HS-27A (cell line): ENCODE results near the gene LGALS3.
A peak's percentile ranks its signal among the peaks of the same experiment; 100 is the strongest.

Source experiments
- DNase-seq: peaks from one replicate; pipeline ENCODE4 v3.0.0-alpha.2; 2012; ENCODE audit warnings: low read depth, missing footprints

The LGALS3 gene

DNA sequence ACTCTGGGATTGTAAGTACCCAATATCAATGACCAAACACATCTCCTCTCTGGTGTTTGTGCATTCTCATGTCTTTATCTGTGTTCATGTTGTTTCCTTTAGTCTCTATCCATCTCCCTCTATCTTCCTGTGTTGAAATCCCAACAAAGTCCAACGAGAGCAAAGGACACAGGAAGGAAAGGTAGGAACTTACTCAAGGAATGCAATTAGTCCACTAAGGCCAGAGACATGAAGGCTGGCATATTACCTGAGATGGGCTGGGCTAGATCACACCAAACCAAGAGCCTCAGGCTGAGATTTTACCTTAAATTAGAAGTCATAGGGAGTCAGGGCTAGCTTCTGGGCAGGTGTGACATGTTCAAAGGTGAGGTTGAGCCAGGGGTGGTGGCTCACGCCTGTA is 14.3 kb upstream of the LGALS3 start:
- no peak for DNase-seq

DNA sequence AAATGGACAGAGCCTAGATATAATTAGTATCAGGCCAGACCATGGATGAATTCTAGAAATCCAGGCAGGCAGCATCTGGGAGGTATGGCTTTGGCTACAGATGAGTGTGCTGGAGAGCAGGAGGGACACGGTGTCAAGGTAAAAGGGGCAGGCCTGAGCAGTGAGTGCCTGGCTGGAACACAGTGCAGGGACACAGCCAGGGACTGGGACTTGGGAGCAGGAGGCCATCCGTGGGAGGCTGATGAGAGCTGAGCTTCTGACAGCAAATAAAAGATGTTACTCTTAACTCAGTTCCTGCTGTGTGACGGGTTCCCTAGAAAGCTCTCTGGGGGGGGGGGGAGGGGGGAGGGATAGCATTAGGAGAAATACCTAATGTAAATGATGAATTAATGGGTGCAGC is 13.6 kb upstream of the LGALS3 start:
- no peak for DNase-seq

DNA sequence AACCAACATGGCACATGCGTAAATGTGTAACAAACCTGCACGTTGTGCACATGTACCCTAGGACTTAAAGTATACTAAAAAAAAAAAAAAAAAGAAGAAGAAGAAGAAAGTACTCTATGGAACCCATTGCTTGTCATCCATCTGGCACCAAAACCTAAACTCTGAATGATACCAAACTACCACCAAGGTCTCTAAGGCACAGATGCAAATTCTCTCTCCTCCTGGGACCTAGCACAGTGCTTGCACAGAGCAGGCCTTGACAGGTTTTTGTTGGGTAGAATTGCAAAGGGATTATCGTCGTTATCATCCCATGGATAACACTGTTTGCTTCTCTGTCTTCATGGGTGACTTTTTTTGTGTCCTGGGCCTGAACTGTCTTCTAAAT is 13.2 kb upstream of the LGALS3 start:
- DNase-seq, result no peak

DNA sequence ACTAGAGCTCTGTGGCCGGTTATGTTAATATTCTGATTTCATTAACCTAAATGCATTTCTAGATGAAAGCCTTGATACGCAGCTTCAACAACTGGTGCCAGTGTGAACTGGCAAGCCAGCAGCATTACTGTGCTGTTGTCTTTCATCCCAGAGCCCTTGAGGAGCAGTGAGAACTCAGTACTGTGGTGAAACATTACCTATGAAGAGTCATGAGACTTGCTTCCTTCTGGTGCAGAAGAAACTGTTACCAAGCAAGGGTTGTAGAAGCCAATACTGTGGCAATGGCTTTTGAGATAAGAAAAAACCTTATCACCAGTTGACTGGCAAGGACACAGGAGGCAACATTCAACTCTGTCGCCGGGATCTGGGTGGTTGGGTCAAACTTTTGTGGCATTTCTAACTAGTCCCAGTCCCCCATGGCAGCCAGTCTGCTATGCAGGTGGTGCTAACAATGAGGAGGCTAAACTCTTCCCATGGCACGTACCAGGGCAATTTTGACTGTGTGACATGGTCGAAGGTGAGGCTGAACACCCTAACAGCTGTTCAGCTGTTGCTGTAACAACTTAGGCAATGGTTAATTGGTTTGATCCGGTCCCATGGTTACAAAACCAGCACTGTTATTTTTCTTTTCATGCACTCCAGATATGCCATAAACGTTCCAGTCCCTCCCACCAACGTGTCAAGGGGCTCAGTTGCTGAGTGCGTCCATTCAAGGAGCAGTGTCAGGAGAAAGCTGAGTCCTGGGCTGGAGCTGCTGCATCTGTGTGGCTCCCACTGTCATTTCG is 12.6 kb upstream of the LGALS3 start:
- no peak for DNase-seq

DNA sequence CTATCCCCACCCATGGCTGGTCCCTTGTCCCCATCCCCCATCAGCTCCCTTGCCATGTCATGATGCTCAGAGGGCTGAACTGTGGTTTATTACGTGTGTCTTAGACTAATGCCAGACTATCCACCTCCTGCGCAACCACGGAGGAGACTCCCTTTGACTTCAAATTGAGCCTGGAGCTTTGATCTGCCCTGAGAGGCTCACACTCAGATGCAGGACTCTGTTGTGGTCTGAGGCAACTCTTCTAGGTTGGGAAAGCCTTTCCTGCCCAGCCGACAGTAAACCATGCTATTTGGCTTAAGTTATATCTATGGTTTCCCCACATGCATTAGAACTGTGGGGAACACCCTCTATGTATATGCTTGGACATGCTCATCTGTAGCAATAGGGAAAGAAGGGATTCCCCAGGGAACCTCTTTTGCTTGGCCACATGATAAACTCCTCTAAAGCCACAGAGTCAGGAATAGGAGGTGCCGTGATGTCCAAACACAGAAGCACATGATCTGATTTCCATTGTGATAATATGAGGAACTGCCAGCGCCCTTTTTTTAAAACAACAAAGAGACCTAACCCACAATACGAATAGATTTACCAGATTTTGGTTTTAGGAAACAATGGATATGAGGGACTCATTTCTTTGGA is 11.1 kb upstream of the LGALS3 start:
- no peak for DNase-seq

DNA sequence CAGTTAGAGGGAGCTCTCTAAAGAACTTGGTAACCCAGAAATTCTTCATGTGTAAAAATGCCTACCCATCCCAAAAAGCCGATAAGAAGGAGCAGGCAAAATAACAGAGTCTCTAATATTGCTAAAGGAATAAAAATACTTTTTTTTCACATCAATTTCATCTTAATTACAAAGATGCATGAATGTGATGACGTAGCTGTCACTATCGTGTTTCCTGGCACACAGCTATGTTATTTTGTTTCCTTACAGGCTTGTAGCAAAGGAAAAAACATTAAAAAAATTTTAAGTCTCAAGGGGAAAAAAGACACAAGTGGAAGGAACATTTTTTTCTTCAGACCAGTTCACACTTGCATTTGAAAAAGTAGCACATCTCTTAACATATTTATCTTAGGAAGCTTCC is 10.3 kb upstream of the LGALS3 start:
- DNase-seq, result no peak

DNA sequence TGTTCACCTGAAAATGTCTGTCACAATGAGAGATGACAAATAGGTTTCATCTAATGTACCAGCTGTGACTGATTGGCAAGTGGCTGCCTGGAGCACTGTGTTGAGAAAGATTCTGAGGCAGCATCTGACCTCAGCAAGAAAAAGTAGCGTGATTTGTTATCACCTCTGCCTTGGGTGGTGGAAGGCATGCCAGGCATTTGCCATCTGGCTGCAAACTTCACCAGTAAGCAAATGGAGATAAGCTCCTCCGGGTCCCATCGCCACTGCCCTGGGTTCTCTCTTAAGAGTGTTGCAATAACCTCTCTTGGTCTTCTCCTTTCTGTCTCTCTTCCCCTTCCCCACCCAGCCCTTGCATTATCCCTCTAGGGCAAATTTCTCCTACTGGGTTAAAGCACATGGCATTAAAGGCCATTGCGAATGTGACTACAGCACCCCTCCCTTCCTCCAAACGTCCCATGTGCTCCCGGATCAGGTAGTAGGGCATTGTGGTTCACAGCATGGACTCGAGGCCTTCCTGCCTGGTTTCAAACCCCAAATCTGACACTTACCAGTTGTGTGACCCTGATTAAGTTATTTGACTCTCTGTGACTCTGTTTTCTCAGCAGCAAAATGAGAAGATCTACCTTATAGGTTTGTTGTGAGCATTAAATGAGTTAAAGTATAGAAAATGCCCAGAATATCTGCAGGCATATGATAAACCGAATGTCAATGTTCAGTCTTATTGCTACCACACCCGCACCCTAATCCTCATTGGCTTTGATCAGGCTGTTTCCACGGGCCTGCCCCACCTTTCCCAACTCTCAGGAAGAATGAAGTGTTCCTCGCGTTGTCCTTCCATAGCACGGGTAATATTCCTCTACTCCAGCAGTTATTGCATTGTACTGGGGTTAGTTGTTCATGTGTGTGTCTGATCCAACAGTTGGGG is 8.2 kb upstream of the LGALS3 start:
- DNase-seq, result no peak

DNA sequence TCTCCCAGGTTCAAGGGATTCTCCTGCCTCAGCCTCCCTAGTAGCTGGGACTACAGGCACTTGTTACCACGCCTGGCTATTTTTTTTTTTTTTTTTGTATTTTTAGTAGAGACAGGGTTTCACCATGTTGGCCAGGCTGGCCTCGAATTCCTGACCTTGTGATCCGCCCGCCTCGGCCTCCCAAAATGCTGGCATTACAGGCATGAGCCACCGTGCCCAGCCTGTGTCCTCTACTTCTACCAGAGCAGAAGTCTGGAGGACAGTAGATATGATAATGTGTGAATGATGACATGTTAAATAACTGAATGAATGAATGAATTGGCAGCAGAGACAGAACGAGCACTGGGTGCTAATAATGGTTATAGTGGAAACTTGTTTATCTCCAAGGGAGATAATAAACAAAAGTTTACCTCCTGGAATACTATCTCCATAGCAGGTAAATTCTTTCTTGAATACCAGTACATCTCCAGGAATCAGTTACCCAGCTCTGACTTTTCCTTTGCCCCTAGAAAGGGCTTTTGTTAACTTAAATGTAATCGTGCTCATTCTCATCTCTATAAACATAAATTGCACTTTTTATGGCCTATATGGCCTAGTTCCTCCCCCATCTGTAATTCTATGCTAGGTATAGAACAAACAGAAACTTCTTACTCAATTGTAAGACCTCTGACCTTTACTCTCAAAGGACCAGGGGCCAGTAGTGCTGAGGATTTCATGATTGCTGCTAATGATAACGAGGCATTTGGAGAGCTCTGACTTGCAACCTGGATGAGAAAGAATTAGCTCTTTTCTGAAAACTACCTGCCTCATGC is 7.2 kb upstream of the LGALS3 start:
- no peak for DNase-seq

DNA sequence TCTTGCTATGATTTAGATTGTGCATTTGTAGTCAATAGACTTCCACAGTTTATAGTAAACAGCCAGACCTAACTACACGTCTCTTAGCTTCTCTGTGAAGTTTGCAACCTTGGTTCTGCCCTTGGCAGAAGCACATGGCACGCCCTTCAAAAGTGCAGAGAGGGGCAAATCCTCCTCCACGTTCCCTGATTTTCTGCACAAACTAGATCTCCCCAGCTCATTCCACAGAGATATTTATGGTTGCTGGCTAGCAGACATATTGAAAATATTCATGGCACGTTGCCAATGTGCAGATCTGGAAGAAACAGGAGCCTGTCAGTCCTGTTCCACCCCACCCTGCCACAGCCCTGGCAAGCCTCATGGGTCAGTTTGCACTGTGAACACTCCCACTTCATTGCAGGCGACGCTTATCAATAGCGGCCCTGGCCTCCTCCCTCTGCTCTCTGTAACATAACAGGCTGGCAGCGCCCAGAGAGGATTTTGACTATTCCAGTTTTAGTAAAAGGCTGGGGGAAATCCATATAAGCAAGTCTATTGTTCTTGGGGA is 6.5 kb upstream of the LGALS3 start:
- DNase-seq, result no peak

DNA sequence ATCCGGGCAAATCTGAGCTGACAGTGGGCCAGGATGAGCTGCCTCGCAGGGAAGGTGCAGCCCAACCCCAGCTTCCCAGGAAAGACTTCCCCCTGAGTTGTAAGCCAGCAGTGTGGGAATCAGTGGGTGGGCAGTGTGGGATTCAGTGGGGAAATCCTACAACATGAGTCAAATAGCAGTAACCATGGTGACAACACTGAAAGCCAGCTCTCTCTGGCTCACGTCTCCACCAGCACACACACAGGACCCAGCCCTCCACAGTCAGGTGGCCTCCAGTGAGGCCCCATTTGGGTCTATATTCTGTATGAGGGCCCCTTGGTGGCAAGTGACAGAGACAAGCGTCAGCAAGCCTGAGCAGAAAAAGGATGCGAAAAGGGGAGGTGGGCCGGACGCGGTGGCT is 6.0 kb upstream of the LGALS3 start:
- no peak for DNase-seq

DNA sequence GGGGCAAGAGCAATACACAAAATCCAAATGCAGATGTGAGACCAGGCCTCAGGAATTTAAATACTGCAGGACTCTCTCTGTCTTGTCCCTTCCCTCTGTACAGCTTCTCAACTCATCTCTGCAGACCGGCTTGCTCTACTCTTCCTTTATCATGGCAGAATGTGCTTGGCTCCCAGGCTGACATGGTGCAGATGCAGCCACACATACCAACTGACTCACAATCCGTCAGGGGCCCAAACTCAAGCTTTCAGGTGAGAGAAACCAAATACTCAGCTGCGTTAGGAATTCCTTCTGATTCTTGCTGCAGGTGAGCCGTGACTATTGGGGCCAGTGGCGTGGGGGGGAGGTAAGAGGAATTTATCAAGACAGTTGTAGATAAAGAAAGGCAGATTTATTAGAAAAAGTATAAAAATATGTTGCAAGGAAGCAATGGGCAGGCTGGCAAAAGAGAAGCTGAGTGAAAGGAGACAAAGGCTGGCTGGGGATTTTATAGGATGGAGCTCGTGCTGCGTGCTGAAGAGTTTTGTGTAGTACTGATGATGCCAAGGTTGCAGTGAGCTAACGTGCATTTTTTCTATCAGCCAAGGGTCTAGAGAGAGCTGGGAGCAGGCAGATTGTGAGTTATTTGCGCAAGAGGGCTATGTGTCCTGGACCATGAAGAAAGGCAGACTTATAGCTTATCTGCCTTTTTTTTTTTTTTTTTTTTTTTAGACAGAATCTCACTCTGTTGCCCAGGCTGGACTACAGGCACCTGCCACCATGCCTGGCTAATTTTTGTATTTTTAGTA is 5.0 kb upstream of the LGALS3 start:
- no peak for DNase-seq

DNA sequence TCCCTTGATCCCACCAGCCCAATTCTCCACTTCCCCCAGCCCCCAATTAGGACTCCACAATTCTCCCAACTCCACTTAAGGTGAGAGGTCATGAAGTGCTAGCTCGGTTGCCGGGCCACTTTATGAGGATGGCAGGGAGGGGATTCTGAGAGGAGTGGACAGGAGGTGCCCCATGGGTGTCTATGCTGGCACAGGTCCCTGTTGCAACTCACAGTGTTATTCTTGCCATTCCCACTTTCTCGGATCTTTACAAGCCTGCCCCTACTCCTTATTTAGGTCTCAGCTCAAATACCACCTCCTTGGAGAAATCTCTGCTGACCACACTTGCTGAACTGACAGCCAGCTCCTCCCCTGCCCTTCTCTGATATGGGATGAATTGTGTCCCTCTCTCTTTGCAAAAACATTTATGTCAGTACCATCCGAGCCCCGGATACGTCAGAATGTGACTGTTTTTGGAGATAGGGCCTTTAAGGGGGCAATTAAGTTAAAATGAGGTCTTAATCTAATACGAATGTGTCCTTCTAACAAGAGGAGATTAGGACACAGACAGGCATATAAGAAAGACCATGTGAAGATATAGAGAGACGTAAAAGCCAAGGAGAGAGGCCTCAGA is 4.2 kb upstream of the LGALS3 start:
- no peak for DNase-seq

DNA sequence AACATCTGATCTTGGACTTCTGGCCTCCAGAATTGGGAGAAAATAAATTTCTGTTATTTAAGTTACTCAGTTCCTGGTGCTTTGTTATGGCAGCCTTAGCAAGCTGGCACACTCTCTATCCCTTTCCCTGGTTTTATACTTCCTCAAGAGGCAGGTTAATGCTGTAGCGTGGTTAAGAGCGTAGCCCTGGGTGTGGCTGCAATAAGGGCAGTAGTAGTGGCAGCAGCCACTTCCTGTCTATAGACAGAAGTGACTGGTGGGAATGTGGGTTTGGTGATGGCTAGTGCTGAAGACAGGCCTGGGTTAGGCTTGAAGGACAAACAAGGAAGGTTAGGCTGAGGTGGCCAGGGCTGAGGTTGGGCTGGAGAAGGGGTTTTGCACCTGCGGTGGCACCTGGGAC is 3.6 kb upstream of the LGALS3 start:
- DNase-seq, result no peak

DNA sequence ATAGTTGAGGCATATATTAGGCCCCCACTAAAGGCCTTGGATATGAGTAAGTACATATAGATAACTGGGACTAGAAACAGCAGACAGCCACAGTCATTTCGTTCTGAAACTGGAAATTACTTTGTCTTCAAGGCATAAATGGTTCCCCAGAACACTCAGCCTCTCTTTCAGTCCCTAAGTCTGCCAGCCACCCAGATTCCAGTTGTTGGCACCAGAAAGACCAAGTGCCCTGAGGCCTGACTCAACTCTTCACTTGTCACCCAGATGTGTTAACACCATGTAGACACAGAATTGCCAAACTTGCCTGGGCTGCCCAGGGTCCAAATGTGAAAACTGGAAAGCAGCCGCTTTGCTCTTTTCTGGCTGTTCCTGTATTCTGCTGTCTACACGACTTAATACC is 3.0 kb upstream of the LGALS3 start:
- no peak for DNase-seq

DNA sequence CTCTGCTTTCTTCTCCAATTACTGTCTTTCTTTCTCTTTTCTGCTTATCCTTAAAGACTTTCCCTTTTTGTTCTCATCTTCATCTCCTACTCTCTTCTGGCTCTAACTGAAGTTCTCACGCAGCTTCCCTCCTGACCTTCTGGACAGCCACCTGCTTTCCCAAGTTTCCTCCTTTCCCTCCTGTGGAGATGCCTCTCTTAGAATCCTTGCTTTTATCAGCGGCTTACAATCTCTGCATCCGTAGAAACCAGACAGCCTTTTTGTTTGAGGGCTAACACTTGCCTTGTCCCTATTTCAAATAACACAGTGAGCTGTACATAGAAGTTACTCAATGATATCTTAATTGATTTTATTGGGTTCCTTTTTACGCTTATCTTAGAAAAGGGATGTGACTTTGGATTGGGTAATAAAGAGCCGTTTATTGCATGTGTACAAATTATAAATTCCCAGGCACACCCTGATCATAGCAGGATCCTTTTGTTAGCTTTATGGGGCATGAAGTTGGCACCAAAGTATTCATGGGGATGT is 2.1 kb upstream of the LGALS3 start:
- DNase-seq, result no peak

DNA sequence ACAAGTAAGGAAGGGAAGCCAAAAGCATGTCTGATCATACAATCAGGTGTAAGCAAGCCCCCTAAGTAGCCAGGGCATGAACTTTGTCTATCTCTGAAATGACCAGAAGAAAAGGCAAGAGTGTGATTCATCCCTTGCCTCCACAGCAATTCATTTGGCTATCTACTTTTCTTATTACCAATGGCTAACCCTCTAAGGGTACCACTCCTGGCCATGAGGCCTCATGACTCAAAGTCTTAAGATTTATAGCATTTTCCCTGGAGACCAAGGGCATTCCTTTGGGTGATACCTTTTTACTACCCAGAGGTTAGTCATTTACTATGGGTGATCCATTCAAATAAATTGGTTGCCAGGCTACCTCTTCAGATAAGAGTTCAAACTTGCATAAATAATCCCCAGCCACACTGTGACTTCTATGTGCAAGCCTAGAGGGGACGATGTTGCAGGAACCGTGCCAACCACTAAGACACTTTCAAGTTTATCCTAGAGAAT is 1.5 kb upstream of the LGALS3 start:
- peak; percentile 70 for DNase-seq

DNA sequence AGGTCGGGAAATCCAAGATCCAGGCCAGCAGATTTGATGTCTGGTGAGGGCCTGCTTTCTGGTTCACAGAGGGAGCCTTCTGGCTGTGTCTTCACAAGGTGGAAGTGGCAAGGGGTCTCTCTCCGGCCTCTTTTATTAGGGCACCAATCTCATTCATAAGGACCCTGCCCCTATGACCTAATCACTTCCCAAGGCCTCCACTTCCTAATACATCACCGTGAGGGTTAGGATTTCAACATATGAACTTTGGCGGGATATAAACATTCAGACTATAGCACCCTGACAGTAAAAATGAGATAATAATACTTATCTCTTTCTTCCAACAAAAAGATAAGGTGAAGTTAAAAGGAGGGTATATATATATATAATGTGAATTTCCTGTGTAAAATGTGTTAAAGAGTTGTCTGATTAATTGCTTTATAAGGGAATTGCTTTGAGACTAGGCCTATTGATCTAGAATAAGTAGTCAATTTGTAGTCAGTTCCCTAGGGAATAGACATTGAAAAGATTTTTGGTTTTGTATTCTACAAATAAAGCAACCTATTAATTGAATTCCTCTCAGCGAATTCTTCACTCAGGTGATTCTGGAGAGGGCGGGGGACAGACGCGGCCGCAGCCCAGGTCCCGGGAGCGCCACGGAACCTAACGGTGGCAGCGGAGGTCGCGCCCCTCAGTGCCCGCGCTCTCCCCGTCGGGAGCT is 516 bp upstream of the LGALS3 start:
- DNase-seq, result no peak

DNA sequence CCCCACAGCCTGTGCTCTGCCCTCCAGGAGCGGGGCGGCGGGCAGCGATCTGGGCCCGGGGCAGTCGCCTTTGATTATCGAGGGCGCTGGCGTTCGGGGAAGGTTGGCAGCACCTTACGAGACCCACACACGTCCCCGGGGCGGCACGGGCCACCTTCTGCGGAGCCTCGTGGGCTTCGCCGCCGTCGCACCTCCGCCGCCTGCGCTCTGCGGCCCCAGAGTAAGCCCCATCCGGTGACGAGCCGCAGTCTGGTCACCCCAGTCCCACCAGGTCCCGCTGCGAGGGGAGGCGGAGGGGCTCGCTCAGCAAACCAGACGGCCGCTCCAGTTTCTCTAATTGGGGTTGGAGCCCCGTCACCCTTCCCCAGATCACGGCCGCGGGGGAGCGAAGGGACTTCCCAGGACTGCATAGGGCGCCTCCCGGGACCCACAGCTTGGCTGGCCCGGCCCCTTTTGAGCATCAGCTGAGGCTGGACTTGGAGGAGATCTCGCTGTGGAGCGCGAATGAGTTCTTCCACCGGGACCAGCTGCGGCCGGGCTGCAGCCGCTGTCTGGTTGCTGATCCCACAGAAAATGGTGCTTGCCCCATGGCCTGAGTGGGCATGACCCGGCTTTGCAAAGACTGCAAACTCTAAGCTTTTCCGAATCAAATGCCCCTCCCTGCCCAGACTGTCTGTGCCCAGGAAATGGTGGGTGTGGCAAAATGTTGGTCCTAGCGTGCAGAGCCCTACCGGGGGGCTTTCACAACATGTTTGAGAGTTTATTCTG is 560 bp downstream of the LGALS3 start:
- no peak for DNase-seq

DNA sequence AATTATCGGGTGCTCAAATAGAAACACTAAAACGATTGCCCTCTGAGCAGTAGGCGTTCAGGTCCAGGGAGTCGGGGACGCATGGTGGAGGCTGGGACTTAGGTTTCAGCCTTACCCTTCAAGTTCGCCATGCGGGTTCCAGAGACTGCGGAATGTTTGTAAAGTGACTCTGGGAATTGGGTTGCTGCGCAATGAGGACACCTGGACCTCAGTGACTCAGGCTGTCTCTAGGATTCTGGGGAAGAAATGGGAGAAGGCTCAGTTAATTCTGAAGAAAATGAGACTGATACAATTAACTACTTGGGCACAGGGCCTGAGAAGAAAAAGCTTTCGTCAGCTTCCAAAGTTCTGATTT is 1.1 kb downstream of the LGALS3 start:
- peak; percentile 43 for DNase-seq
